DMS153 treated with DMSO at 0.1 percent for 48 hours (cell line): ENCODE measurements around the gene TGFBR1.

Source experiments
- DNase-seq: peaks from one replicate; lab custom pipeline; 2025; ENCODE audit not compliant: unreplicated experiment; lab: John Stamatoyannopoulos, UW

TGFBR1 gene

DNA sequence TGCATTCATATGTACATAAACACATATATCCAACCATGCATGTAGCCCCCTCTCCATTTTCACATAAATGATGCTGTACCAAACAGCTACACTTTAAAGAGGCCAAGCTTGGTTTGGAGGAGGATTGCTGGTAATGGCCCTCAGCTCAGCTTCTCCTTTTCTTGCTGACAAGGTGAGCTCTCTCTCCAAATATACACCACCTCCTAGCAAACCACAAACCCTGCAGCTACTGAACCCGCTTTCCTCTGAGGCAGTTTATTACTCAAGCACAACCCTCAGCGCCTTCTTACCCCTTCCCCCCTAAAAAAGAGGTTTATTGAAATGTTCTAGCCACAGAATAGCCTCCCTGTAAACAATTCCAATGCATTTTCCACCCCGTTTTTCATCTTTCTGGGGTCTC lies 62.8 kb downstream of the TGFBR1 start:
- DNase-seq, result no peak

DNA sequence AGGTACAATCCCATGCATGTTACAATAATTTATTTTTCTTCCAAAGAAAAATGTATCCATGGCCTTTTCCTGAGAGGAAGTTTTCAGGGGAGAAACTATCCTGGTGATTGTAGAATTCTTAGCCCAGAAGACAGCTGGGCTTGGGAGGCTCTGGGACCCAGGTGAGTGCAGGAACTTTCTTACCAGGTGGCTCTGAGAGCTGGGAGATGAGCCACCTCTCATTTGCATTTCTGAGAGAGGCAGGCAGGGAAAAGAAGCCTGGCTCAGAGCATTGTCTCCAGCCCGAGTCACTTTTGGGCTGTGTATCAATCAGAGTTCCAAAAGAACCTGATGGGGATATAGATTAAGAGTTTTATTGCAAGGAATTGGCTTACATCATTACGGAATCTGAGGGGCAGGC lies 64.2 kb downstream of the TGFBR1 start:
- no peak for DNase-seq

DNA sequence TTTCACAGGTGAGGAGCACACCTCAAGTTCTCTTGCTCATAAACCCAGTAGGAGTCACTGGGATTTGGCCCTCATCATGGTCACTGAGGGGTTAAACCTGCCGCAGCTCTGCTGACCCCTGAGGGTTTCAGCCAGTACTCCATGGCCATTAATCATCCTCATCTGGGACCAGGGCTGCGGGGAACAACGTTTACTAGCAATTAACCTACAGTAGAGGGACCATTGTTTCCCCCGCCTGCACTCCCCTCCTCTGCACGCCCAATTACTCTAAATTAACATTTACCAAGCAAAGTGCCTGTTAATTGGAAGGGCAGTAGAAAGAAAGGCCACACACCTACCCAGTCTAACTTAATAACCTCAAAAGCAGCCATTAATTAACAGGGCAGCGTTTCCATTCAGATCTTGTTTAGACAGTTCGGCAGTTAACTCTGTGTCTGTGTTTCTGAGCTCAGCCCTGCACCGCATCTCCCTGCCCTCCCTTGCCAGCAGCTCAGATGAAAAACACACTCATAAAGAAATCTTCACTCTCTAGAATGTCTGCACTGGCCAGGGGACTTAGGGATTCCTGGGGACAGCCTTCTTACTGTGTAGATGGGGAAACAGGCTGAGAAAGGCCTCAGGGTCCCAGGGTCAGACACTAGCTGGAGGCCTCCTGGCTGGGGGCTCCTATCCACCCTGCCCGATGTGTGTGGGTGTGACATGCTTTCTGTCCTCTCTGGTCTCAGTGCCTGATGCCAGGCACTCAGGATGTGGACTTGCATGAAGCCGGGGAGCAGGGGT lies 65.3 kb downstream of the TGFBR1 start:
- DNase-seq, result no peak

DNA sequence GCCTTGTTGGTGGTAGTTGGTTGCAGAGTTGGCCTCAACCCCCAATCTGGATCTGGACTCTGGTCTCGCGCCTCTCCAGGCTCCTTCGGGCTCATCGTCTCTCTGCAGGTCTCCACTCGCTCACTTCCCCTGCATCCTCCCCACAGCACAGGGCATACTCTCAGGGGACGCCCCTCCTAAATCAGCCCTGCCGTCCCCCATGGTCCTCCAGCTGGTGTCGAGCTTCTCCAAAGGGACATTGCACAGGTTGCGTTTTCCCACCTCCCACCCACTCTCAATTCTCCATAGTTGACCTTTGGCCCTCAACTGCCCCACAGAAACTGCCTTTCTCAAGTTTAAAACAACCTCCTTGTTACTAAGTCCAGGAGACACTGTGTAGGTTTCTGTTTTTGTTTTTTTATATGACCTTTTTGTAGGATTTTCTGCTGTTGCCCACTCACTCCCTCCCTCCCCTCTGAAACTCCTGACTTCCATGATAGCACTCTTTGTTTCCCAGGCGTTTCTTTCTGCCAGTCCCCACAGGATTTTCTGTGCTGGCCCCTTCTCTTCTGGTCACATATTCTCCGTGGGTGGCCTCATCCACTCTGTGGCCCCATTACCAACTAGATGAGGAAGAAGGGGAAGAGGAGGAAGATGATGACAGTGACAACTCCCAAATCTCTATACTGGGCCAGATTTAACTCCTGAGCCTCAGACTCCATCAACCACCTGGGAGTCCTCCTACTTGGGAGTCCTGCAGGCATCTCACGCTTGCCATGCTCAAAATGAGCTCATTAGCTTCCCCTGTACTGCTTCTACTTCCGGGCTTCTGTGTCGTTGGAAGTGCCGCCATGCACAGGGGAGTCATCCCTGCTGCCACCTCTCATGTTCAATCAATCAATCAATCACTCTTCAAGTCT lies 66.6 kb downstream of the TGFBR1 start:
- no peak for DNase-seq

DNA sequence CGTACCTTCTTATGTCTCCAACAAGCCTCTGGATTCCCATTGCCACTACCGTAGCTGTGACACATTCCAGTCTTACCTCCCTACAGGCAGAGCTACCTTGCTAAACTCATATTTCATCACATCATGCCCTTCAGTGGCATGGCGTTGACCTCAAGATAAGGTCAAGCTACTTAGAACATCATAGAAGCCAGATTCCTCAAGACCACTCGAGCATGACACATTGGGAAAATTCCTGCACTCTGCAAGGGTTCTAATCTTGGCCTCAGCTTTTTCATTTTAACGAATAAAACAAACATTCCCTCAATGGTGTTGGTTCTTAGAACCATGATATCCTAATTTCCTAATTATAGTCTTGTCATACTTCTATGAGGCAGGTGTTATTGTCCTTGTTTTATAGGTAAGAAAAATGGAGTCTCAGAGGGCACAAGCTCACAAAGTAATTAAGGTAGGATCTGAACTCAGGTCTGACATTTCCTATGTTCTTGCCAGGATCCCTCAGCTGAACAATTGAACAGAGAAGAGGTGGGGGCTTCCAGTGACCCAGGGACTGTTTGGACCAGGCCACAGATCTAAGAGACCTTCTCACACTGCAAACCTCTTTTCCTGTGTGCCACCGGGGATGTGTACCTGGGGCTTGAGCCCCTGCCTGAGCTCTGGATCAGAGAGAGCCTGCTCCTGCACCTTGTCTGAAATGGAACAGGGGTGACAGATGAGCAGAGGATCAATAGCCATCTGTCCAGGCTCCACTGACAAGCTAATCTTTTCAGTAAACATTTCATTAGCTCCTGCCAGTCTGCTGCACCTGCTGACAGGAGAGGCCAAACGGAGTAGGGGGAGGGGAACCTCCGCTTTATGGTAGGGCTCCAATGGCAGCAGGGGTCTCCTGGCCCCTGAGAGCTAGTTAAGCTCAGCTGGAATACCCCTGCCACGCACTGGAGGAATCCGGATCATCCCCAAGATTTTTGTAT lies 67.5 kb downstream of the TGFBR1 start:
- no peak for DNase-seq

DNA sequence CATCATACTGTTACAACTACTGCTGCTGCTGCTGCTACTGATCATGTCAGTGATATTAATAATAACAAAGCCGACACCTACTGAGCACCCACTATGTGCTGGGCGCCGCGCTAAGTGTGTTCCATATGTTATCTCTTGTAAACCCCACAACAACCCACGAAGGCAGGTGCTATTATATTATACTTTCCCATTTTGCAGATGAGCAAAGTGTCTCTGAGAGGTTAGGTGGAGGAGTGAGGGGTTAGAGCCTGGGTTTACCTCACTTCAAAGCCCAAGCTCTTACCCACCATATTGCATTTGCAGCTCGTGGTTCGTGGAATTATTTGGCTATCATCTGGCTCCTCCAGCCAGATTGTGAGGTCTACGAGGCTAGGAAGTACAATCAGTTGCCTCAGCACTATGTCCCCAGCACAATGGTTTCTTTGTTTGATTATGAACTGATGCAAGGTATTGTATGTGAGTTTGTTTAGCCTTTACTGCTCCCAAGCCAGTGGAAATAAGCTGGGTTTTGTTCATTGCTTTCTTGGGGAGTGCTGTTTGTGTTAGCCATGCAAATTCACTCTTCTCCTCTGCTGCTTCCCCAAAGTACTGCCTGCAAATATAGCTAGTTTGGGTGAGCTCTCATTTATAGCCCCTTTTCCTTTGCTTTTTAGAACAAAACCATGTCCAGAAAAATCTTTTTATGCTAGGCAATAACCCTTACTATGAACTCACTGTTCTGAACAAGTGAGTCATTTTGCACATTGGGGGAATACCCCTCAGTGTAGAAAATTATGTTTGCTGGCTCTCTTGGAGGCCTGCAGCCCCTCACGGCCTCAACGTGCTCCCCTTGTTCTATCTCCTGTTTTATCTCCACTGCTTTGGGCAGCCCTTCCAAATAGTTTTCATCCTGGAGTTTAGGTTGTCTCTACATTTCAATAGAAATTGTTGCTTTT lies 68.9 kb downstream of the TGFBR1 start:
- DNase-seq, result peak; percentile 29

DNA sequence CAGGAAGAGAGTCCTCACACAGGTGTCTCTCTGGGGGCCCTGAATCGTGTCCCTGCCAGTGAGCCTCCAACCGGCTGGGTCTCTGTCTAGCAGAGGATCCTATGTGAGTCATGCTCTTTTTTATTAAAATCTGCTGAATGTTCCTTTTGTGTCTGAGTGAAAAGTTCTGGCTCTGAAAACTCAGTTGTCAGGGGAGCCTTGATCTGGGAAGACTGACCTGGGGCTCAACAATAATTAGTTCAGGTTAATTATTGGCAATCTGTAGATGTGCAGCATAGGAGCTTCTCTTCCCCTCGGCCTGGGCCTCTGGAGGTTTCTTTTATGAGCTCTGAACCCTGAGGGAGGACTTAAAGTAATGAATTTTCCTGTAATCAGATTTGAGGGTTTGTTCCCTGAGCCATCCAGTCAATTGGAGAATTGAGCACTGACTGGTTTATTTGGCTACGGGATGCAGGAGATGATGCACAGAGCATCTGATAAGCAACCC lies 71.7 kb downstream of the TGFBR1 start:
- no peak for DNase-seq

DNA sequence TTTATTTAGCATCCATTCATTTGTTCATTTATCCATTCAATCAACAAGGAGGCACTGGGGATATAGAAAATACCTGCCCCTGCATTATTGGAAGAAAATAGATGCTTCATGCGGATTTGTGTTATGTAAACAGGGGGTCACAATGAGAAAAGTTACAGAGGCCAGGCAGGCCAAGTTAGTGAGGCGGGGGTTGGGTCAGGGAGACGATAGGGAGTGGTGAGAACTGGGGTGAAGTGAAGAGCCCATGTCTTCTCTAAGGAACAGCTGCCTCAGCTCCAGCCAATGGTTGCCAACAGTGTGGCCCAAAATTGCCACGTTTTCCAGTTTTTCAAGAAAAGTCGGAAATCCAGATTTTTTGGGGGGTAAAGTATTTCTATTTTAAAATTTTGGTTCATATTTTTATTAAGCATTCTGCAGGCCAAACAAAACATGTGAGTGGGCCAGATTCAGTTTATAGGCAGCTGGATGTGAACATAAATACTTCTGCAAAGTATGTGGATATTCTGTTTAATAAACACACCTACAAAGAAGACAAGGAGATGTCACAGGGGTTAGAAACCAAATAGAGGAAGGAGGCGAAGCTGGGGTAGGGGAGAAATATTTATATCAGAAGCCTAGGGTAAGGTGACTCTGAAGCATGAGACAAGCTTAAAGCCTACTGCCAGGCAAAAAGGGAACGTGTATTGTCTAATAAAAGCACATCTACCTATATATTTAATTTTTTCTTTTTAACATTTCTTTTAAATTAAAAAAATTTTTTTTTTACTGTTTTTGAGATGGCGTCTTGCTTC lies 72.9 kb downstream of the TGFBR1 start:
- DNase-seq, result no peak

DNA sequence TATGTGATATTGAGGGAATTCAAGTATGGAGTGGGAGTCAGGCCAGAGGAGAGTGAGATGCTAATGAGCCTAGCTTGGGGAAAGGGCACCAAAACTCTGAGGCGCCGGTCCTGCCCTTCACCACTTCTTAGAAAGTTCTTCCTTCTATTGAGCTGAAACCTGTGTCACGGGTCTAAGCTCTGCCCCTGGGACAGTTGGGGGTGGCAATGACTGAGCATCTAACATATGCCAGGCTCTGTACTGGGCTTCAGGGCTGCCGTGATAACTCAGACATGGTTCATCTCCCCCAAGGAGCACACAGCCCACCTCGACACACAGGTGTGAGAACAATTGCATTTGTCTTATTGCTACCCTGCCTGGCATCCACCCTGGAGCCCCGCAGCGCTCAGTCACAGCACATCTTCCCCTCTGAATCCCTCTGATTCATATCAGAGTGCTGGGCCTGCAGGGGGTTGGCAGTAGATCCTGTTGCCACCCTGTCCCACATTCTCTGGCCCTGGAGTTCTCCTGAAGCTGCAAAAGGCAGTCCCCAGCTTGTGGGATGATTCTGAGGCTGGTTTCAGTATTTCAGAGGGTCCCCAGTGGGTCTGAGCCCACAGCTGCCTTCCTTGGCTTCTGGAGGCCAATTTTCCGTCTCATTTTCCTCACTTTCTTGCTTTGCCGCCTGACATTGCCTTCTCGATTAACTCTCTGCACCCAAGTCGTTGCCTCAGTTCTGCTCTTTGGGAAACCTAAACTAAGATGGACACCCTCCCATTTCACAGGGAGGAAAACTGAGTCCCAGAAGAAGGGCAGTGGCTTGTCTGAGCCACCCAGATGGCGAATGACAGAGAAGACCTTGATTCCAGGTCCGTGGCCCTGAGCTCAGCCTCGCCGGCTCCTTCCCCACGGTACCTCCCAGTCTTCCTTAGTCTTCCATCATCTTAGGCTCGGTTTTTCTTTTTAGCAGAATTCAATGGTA lies 74.3 kb downstream of the TGFBR1 start:
- DNase-seq, result no peak

DNA sequence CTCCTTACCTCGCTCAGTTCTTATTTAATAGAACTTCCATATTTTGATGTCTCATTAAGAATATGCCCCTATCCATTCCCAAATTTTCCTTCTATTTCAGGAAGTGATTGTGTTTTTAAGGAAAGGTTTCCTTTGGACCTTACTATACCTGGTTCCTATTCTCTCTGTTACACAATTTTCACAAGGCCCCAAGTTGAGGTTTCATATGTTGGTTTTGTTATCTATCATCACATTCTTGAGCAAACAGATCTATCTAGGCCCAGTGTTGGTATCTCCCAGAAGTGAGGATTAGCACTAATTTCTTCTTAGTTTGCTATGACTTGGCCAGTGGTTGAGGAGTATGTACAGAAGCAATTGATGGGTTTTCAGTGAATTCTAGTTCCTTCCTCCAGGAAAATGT lies 75.3 kb downstream of the TGFBR1 start:
- no peak for DNase-seq

DNA sequence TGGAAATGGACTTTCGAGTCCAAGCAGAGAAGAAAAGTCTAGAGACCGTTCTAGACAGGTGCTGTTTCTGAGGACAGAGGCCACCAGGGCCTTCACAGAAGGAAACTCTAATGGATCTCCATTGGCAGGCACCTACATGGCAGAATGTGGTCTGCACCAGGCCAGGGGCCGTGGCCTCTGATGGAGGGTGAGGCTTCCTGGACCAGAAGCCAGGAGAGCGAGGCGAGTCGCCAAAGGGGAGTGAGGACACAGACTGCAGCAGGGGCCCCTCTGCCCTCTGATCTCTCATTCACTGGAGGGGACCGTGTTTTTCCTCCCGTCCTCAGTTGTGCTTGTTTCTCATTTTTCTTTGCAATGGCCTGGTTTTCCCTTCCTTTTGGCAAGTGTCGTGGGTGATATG lies 75.7 kb downstream of the TGFBR1 start:
- no peak for DNase-seq

DNA sequence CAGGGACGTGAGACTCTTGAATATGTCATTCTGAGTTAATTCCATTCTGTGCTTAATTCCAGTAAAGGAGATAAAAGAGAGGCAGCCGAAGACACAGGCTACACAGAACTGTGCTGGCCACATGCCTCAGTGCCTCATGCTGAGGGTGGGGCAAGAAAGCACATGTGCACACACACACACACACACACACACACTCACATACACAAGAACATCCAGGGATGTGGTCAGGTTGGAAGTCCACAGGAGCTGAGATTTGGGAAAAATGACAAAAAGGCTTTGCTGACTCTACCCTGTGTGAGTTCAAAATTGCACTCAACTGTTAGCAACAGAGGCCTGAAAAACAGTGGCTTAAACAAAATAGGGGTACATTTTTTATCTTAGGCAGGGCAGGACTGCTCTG lies 76.3 kb downstream of the TGFBR1 start:
- DNase-seq, result no peak

DNA sequence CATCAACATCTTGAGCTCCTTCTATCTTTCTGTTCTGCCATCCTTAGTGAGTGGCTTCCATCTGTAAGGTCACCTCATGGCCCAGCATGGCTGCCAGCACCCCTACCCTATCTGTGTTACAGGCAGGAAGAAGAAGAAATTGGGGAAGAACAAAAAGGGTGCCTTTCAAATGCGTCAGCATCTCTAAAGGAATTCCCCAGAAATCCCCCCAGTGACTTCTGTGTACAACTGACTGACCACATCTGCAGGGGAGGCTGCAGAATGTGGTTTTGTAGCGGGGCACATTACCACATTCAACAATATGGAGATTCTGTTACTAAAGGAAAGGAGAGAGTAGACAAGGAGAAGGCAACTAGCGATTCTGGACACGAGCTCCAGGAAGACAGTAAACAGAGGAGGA lies 76.7 kb downstream of the TGFBR1 start:
- no peak for DNase-seq

DNA sequence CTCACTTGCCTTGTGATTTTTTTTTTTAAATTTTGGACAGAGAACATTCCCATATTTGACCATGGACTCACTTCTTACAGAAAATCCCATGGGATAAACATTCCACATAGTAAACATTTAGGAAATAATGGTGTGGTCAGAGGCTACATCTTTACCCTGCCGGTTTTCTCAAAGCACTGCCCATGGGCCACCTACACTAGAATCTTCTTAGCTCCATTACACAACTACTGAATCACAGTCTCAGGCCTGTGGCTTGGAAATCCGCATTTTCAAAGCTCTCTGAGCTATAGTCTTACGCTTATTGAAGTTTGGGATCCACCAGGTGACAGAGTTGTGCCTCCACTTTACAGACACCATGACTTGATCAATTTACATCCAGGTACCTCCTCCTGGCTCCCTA lies 77.4 kb downstream of the TGFBR1 start:
- no peak for DNase-seq

DNA sequence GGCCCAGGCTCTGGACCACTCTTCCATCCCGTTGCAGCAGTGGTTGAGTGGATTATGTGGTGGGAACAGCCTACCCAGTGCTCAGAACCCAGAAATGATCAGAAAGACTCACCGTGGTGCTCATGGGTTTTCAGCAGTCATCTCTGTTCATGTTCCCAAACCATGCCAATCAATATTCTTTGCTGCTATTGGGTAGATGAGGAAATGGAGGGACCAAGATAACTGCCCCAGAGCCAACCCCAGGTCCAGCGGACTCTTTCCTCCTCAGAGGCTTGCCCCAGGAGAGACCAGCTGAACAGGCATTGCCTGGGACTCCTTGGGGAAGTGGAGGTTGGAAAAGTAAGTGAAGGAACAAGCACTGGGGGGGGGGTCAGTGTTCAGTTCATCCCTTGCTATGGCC lies 78.7 kb downstream of the TGFBR1 start:
- no peak for DNase-seq

DNA sequence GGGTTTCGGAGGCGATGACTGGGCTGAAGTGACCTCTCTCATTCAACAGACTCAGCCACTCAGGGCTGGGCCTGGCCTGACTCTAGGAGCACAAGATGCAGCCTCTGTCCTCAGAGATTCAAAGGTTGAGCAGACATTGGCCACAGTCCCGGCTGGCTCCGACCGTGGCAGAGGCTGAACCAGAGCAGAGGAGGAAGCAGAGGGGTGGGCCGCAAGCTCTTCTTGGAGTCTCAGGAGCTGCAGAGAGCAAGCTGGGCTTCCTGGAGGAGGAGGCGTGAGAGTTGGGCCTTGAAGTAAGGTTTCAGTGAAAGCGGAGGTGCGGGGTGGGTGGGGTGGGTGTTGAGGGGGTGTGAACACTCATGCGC lies 79.2 kb downstream of the TGFBR1 start:
- DNase-seq, result no peak

DNA sequence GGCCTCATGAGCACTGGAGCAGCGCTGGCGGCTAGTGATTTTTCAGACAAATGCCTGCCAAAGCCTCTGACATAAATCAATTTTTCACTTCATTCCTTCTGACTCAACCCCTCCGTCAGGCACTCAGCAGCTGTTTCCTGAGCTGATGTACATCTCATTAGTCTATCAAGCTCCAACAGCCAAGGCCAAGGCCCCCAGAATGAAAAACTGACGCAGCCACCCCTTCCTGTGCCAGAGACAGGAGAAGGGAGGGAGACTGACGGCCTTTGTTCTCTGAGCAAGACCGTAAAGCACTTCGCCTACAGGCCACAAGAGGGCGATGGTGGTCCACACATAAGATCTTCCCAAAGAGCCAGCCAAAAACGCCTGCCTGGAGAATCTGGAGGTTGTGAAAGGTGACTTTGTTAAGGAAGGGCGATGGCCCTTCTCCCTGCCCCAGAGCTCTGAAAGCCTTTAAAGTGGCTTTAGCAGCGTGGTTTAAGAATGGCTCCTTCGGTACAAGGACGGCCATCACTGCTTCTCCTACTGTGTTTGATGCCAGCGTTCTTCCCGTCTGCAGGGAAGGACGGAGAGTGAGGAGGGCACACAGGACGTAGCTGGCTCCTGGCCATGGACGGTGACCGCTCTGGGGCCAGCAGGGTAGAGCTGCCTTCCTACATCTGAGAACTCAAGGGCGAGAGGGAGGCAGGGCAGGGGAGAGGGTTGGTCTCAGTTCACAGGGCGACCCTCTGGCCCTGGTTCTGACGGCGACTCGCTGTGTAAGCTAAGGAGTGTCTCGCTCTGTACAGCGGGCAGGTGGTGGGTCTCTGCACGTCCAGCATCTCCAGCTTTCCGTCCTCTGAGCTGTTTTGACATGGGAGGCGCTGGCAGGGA lies 79.8 kb downstream of the TGFBR1 start:
- DNase-seq, result peak; percentile 61
